Uterus (tissue), 4 donors: ENCODE results near the gene BPIFB6. TPM values are rescaled to one million over a fixed set of nuclear protein-coding genes. Genes with fewer than 3 reads are reported as not detected.

Source experiments
- DNase-seq, 2 donors: peaks; one replicate each; pipeline ENCODE4 v3.0.0-alpha.2; 2019 to 2020
- H3K27ac ChIP-seq, 2 donors: fragments of 200-600 bp; sonication (generic); 1 replicate in 1 of 2; 2 replicates in 1 of 2; pipeline ENCODE4 v1.5.1; 2016 to 2018
- H3K27me3 ChIP-seq, 2 donors: fragments of 200-600 bp; sonication (generic); one replicate each; pipeline ENCODE4 v1.5.1; 2018 to 2019; ENCODE audit warnings: control low read depth in 1 of 2
- H3K36me3 ChIP-seq, 2 donors: fragments of 200-600 bp; sonication (generic); one replicate each; pipeline ENCODE4 v1.5.1; 2019; ENCODE audit warnings: control low read depth in 1 of 2
- H3K4me1 ChIP-seq, 2 donors: fragments of 200-600 bp; sonication (generic); one replicate each; pipeline ENCODE4 v1.5.1; 2018 to 2019; ENCODE audit warnings: control low read depth in 1 of 2
- H3K4me3 ChIP-seq, 2 donors: fragments of 200-600 bp; sonication (generic); 1 replicate in 1 of 2; 2 replicates in 1 of 2; pipeline ENCODE4 v1.5.1; 2018 to 2019; ENCODE audit warnings: mild to moderate bottlenecking in 1 of 2
- H3K9me3 ChIP-seq, 2 donors: fragments of 200-600 bp; sonication (generic); one replicate each; pipeline ENCODE4 v1.5.1; 2019; ENCODE audit warnings: control low read depth in 1 of 2
- CTCF ChIP-seq, 4 experiments: fragments of 200-600 bp in 2 of 4; fragments of 450-650 bp in 2 of 4; sonication (generic) in 2 of 4; IDR thresholded peaks; one replicate each; pipeline ENCODE4 v1.5.1; 2016 to 2019; ENCODE audit warnings: antibody characterized with exemption in 4 of 4, mild to moderate bottlenecking in 2 of 4, moderate library complexity in 1 of 4
- POLR2A ChIP-seq, 2 donors: fragments of 450-650 bp; IDR thresholded peaks; one replicate each; pipeline ENCODE4 v1.6.1; 2016; ENCODE audit warnings: antibody characterized with exemption in 2 of 2, mild to moderate bottlenecking in 1 of 2, moderate library complexity in 1 of 2
- intact Hi-C: fragments of 100-400 bp; cut with DNase I; formaldehyde crosslinking; loops from one replicate; pipeline ENCODE4 v1.15.1; 2023; ENCODE audit warnings: low total_unique reads
- total RNA-seq, 4 donors: library from RNA; depleted of rRNA in 3 of 4; stranded (reverse); fragments of >200 nt in 3 of 4; gene quantifications; one replicate each; pipeline versions ENCODE4 v1.1.0 to v1.2.4, GENCODE V29; 2014 to 2023
- donor health status: DM: yes; HTN: yes; CAD: no.

Gene BPIFB6
- total RNA-seq, 4 donors from 2014 or later = not detected

GRCh38 chr20:33015700-33016580 lies 15.5 kb upstream of the BPIFB6 start:
- no peaks in the 10 kb centered on the region for H3K36me3 ChIP-seq
- H3K4me3 ChIP-seq = no peak overlapping the region
- DNase-seq = no peak
- H3K4me1 ChIP-seq = no peaks in the 10 kb centered on the region
- intact Hi-C loops = no loop called here
- H3K27ac ChIP-seq = no peak overlapping the region
- TF ChIP-seq CTCF (IDR thresholded peaks at IDR 0.05) (no peak), POLR2A (IDR thresholded peaks at IDR 0.05) (no peak)
- H3K27me3 ChIP-seq = no peaks in the 10 kb centered on the region
- no peaks in the 10 kb centered on the region for H3K9me3 ChIP-seq

- no peaks in the 10 kb centered on the region for H3K36me3 ChIP-seq
- TF ChIP-seq POLR2A (IDR thresholded peaks at IDR 0.05) = no peak
- TF ChIP-seq CTCF (IDR thresholded peaks at IDR 0.05) = no peak
- intact Hi-C loops = no loop called here
- no peaks in the 10 kb centered on the region for H3K9me3 ChIP-seq
- H3K27me3 ChIP-seq = no peaks in the 10 kb centered on the region
- no peaks in the 10 kb centered on the region for H3K4me1 ChIP-seq
- no peak for DNase-seq
- H3K27ac ChIP-seq = no peak overlapping the region
- H3K4me3 ChIP-seq = no peak overlapping the region
These were observed 14.8 kb upstream of the BPIFB6 start for GRCh38 chr20:33016581-33017109.

DNA sequence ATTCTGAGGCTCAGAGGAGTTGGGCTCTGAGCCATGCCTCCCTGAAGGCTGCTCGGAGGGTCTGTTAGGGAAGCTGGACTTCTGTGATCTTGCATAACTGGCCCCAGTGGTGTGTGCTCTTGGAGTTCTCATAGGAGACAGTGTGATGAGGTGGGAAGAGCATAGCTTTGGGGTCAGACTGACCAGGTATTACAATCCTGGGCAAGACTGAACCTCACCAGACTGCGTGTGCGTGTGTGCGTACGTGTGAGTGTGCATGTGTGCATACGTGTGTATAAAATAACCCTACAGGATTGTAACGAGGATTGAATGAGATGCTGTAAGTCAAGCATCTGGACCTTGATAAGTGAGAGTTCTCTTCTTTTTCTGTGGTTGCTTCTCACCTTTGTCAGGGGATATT lies 13.9 kb upstream of the BPIFB6 start:
- intact Hi-C loops = no loop called here
- no peaks in the 10 kb centered on the region for H3K9me3 ChIP-seq
- no peak for DNase-seq

DNA sequence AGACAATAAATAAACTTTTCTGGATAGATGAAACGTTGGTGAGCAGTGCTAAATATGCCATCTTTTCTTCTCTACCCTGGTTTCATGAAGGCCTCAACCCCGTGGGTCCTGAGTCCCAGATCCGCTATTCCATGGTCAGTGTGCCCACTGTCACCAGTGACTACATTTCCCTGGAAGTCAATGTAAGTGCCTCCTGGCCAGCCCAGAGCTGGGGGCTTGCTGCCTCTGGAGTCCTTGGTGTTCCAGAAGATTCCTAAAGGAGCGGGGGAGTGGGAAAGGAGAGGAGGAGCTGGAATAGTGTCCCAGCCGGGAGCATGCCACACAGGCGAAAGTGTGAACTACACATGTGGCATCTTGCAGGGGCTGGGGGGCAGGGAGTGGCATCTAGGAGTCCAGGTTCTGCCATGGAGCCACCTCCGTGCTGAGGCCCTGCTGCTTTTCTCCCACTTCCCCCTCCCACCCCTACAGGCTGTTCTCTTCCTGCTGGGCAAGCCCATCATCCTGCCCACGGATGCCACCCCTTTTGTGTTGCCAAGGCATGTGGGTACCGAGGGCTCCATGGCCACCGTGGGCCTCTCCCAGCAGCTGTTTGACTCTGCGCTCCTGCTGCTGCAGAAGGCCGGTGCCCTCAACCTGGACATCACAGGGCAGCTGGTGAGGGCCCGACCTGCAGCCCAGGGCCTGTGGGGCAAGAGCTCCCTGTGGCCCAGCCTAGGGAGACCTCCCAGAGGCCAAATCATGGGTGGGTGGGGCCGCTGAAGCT lies 13.1 kb upstream of the BPIFB6 start:
- TF ChIP-seq CTCF (IDR thresholded peaks at IDR 0.05) (no peak), POLR2A (IDR thresholded peaks at IDR 0.05) (no peak)
- Histone ChIP-seq H3K4me1 (no peaks in the 10 kb centered on the region), H3K9me3 (no peaks in the 10 kb centered on the region), H3K4me3 (no peak overlapping the region), H3K27me3 (no peaks in the 10 kb centered on the region), H3K27ac (no peak overlapping the region), H3K36me3 (no peaks in the 10 kb centered on the region)
- intact Hi-C loops = no loop called here
- DNase-seq = no peak

More for the DNA sequence above, 13.9 kb upstream of the BPIFB6 start:
- Histone ChIP-seq H3K27me3 (no peaks in the 10 kb centered on the region), H3K4me3 (no peak overlapping the region), H3K36me3 (no peaks in the 10 kb centered on the region), H3K27ac (no peak overlapping the region), H3K4me1 (no peaks in the 10 kb centered on the region)
- TF ChIP-seq CTCF (IDR thresholded peaks at IDR 0.05) = no peak
- TF ChIP-seq POLR2A (IDR thresholded peaks at IDR 0.05) = no peak
